ENCODE data around the gene ESYT2. TPM values are rescaled to one million over a fixed set of nuclear protein-coding genes. Genes with fewer than 3 reads are reported as not detected.

Gene ESYT2
- total and polyA plus RNA-seq, 4 donors = 4.9 to 31.7 (median 17.2) TPM

GRCh38 chr7:158750702-158751101 is 78.6 kb downstream of the ESYT2 start:
- TF ChIP-seq FOXA2 (IDR thresholded peaks at IDR 0.05) (no peak), GABPA (IDR thresholded peaks at IDR 0.05 in 1 of 2, conservative IDR thresholded peaks at IDR 0.05 in 1 of 2) (no peak), RXRA (IDR thresholded peaks at IDR 0.05) (no peak), FOXA1 (IDR thresholded peaks at IDR 0.05) (no peak), SP1 (IDR thresholded peaks at IDR 0.05) (no peak), ZBTB33 (IDR thresholded peaks at IDR 0.05) (no peak)
- Histone ChIP-seq H3K4me3 (ENCODE audit: low read depth in 1 of 3, low read length in 3 of 3) (no peak overlapping the region), H3K4me1 (ENCODE audit: control insufficient read depth in 4 of 4, insufficient read depth in 4 of 4, low read length in 3 of 4) (no peaks in the 10 kb centered on the region), H3K9ac (ENCODE audit: low read depth in 1 of 2, low read length in 2 of 2) (no peak overlapping the region), H3K9me3 (ENCODE audit: control insufficient read depth in 4 of 4, low read length in 3 of 4) (no peaks in the 10 kb centered on the region), H3K27me3 (ENCODE audit: control insufficient read depth in 4 of 4, insufficient read depth in 4 of 4, low read length in 3 of 4) (no peaks in the 10 kb centered on the region), H3K36me3 (ENCODE audit: control insufficient read depth in 4 of 4, insufficient read depth in 3 of 4, low read depth in 1 of 4, low read length in 3 of 4) (peaks cover 0 to 28% (median 17%) of the 10 kb centered on the region in 4 donors), H3K27ac (ENCODE audit: low read depth in 1 of 2, low read length in 2 of 2) (no peak overlapping the region)
- DNase-seq (ENCODE audit: low spot score) = no peak
- WGBS = 95% methylated on average over 3 of the region's 3 CpGs

- Histone ChIP-seq H3K4me1 (ENCODE audit: control insufficient read depth in 4 of 4, insufficient read depth in 4 of 4, low read length in 3 of 4) (no peaks in the 10 kb centered on the region), H3K9ac (ENCODE audit: low read depth in 1 of 2, low read length in 2 of 2) (no peak overlapping the region), H3K4me3 (ENCODE audit: low read depth in 1 of 3, low read length in 3 of 3) (no peak overlapping the region), H3K36me3 (ENCODE audit: control insufficient read depth in 4 of 4, insufficient read depth in 3 of 4, low read depth in 1 of 4, low read length in 3 of 4) (peaks cover 0 to 15% (median 12%) of the 10 kb centered on the region in 4 donors), H3K27ac (ENCODE audit: low read depth in 1 of 2, low read length in 2 of 2) (no peak overlapping the region), H3K9me3 (ENCODE audit: control insufficient read depth in 4 of 4, low read length in 3 of 4) (no peaks in the 10 kb centered on the region), H3K27me3 (ENCODE audit: control insufficient read depth in 4 of 4, insufficient read depth in 4 of 4, low read length in 3 of 4) (no peaks in the 10 kb centered on the region)
- TF ChIP-seq TAF1 (conservative IDR thresholded peaks at IDR 0.05) = no peak
- DNase-seq (ENCODE audit: low spot score) = no peak
- WGBS = 99% methylated on average over 9 of the region's 9 CpGs
Observed at GRCh38 chr7:158749396-158749795, 79.9 kb downstream of the ESYT2 start.

GRCh38 chr7:158748335-158748734 is 81.0 kb downstream of the ESYT2 start:
- H3K9me3 ChIP-seq (ENCODE audit: control insufficient read depth in 4 of 4, low read length in 3 of 4) = no peaks in the 10 kb centered on the region
- H3K27ac ChIP-seq (ENCODE audit: low read depth in 1 of 2, low read length in 2 of 2) = no peak overlapping the region
- peaks cover under 1 to 17% (median 11%) of the 10 kb centered on the region in 4 donors for H3K36me3 ChIP-seq (ENCODE audit: control insufficient read depth in 4 of 4, insufficient read depth in 3 of 4, low read depth in 1 of 4, low read length in 3 of 4)
- H3K4me3 ChIP-seq (ENCODE audit: low read depth in 1 of 3, low read length in 3 of 3) = no peak overlapping the region
- no peak overlapping the region for H3K9ac ChIP-seq (ENCODE audit: low read depth in 1 of 2, low read length in 2 of 2)
- no peaks in the 10 kb centered on the region for H3K27me3 ChIP-seq (ENCODE audit: control insufficient read depth in 4 of 4, insufficient read depth in 4 of 4, low read length in 3 of 4)
- TF ChIP-seq TAF1 (conservative IDR thresholded peaks at IDR 0.05) (no peak), YY1 (IDR thresholded peaks at IDR 0.05) (no peak), MAX (IDR thresholded peaks at IDR 0.05) (no peak), HNF4G (IDR thresholded peaks at IDR 0.05) (no peak), RXRA (IDR thresholded peaks at IDR 0.05) (no peak), EGR1 (IDR thresholded peaks at IDR 0.05; ENCODE audit: low read depth in 2 of 2) (no peak), FOXA2 (IDR thresholded peaks at IDR 0.05) (no peak), NR2F2 (IDR thresholded peaks at IDR 0.05) (no peak), ZBTB33 (IDR thresholded peaks at IDR 0.05) (no peak), HNF4A (conservative IDR thresholded peaks at IDR 0.05) (no peak), ATF3 (IDR thresholded peaks at IDR 0.05) (no peak)
- DNase-seq (ENCODE audit: low spot score) = no peak
- WGBS = 92% methylated on average over 10 of the region's 10 CpGs
- H3K4me1 ChIP-seq (ENCODE audit: control insufficient read depth in 4 of 4, insufficient read depth in 4 of 4, low read length in 3 of 4) = no peaks in the 10 kb centered on the region
